ENCODE results near the gene GLRA3. TPM values are rescaled to one million over a fixed set of nuclear protein-coding genes. Genes with fewer than 3 reads are reported as not detected.

Gene GLRA3
- polyA plus RNA-seq, 1 donor from 2014 or later: 0.76 TPM

- Histone ChIP-seq H4K20me1 (ENCODE audit: insufficient read depth) (no peaks in the 10 kb centered on the region), H3K36me3 (ENCODE audit: insufficient read depth, low read length) (no peaks in the 10 kb centered on the region), H3K9ac (ENCODE audit: low read length) (no peak overlapping the region), H3K9me3 (ENCODE audit: low read length) (no peaks in the 10 kb centered on the region), H3K27me3 (ENCODE audit: insufficient read depth, low read depth, low read length) (no peaks in the 10 kb centered on the region), H3K9me2 (ENCODE audit: insufficient read depth, low read length) (no peaks in the 10 kb centered on the region), H2AFZ (ENCODE audit: low read depth, low read length) (no peak overlapping the region), H3K4me3 (ENCODE audit: low read length) (peak overlapping the region; percentile 17), H3K27ac (ENCODE audit: low read length) (no peak overlapping the region), H3F3A (ENCODE audit: insufficient read depth, low read length, poor library complexity, severe bottlenecking) (no peaks in the 10 kb centered on the region), H3K4me2 (ENCODE audit: low read length) (no peak overlapping the region), H3K79me2 (replicated peaks; ENCODE audit: insufficient read depth, low read length) (no peaks in the 10 kb centered on the region)
- no peak for TF ChIP-seq RAD21 (conservative IDR thresholded peaks at IDR 0.05)
- no peak for TF ChIP-seq POLR2AphosphoS5 (IDR thresholded peaks at IDR 0.05)
- no peak for TF ChIP-seq TAF1 (IDR thresholded peaks at IDR 0.05; ENCODE audit: low read depth)
- no peak for TF ChIP-seq REST (IDR thresholded peaks at IDR 0.05; ENCODE audit: borderline replicate concordance)
- no peak for TF ChIP-seq CTCF (IDR thresholded peaks at IDR 0.05; ENCODE audit: poor library complexity, severe bottlenecking)
- no peak for TF ChIP-seq SMC3 (conservative IDR thresholded peaks at IDR 0.05; ENCODE audit: poor library complexity)
- TF ChIP-seq MXI1 (conservative IDR thresholded peaks at IDR 0.05; ENCODE audit: poor library complexity, severe bottlenecking): no peak
- TF ChIP-seq EP300 (conservative IDR thresholded peaks at IDR 0.05; ENCODE audit: poor library complexity, severe bottlenecking): no peak
- no peak for TF ChIP-seq EZH2 (IDR thresholded peaks at IDR 0.05; ENCODE audit: borderline replicate concordance, insufficient read depth, low read length, poor library complexity, severe bottlenecking)
Observed at GRCh38 chr4:174742561-174742960, 86.5 kb downstream of the GLRA3 start.

- no peak overlapping the region for H3K9ac ChIP-seq (ENCODE audit: low read length)
- H3K4me3 ChIP-seq (ENCODE audit: low read length): no peak overlapping the region
- no peaks in the 10 kb centered on the region for H3K9me3 ChIP-seq (ENCODE audit: low read length)
- H3F3A ChIP-seq (ENCODE audit: insufficient read depth, low read length, poor library complexity, severe bottlenecking): no peaks in the 10 kb centered on the region
- no peak overlapping the region for H2AFZ ChIP-seq (ENCODE audit: low read depth, low read length)
- TF ChIP-seq EP300 (conservative IDR thresholded peaks at IDR 0.05; ENCODE audit: poor library complexity, severe bottlenecking): no peak
- TF ChIP-seq REST (IDR thresholded peaks at IDR 0.05; ENCODE audit: borderline replicate concordance): no peak
- no peak for TF ChIP-seq MXI1 (conservative IDR thresholded peaks at IDR 0.05; ENCODE audit: poor library complexity, severe bottlenecking)
- TF ChIP-seq TAF1 (IDR thresholded peaks at IDR 0.05; ENCODE audit: low read depth): no peak
- no peak for TF ChIP-seq RAD21 (conservative IDR thresholded peaks at IDR 0.05)
- no peak for TF ChIP-seq POLR2AphosphoS5 (IDR thresholded peaks at IDR 0.05)
- TF ChIP-seq EZH2 (IDR thresholded peaks at IDR 0.05; ENCODE audit: borderline replicate concordance, insufficient read depth, low read length, poor library complexity, severe bottlenecking): no peak
- H3K27ac ChIP-seq (ENCODE audit: low read length): no peak overlapping the region
- no peaks in the 10 kb centered on the region for H3K36me3 ChIP-seq (ENCODE audit: insufficient read depth, low read length)
- H3K79me2 ChIP-seq (replicated peaks; ENCODE audit: insufficient read depth, low read length): no peaks in the 10 kb centered on the region
- H3K4me2 ChIP-seq (ENCODE audit: low read length): no peak overlapping the region
- H4K20me1 ChIP-seq (ENCODE audit: insufficient read depth): no peaks in the 10 kb centered on the region
- no peaks in the 10 kb centered on the region for H3K9me2 ChIP-seq (ENCODE audit: insufficient read depth, low read length)
- no peaks in the 10 kb centered on the region for H3K27me3 ChIP-seq (ENCODE audit: insufficient read depth, low read depth, low read length)
Observed at GRCh38 chr4:174739576-174739975, 89.5 kb downstream of the GLRA3 start.
